Measurements from ENCODE around the gene NEUROG1. TPM values are rescaled to one million over a fixed set of nuclear protein-coding genes. Genes with fewer than 3 reads are reported as not detected.

Gene NEUROG1
- total and polyA plus RNA-seq, 2 of the 13 experiments (the other 11 are each of a cell fraction or from before 2014, with no cell fraction given): not detected

DNA sequence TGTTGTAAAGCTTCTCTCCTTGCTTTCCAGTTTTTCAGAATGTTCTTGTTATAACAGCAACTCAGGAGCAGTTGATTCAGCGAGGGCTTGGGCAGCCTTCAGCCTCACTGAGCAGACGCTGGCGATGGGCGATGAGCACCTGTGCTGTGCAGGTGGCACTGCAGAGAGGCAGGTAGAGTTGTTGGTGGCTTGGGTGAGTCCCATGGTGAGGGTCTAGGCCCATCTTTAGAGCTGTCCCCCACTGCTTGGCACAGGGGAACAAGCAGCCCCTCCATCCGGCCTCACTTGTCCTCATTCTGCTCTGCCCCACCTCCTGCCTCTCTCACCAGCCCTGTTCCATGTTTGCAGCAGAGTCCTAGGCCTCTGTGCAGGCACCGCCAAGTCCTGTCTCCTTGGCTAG is 49.2 kb upstream of the NEUROG1 start:
- Histone ChIP-seq H3K9me3 (ENCODE audit: low read length) (no peaks in the 10 kb centered on the region), H3K4me1 (ENCODE audit: insufficient read depth, low read length) (no peaks in the 10 kb centered on the region), H3K4me2 (ENCODE audit: low read depth, low read length) (no peak overlapping the region), H3K36me3 (replicated peaks in 1 of 2; ENCODE audit: control insufficient read depth in 1 of 2, insufficient read depth in 2 of 2, low read length in 2 of 2) (no peaks in the 10 kb centered on the region), H3K27ac (ENCODE audit: extremely low read length, insufficient read depth, low read length) (no peak overlapping the region), H3K79me2 (ENCODE audit: insufficient read depth, low read length) (no peaks in the 10 kb centered on the region), H3K4me3 (replicated peaks in 1 of 3; ENCODE audit: insufficient read depth in 1 of 3, low read depth in 2 of 3, low read length in 3 of 3) (no peak overlapping the region), H3K9ac (ENCODE audit: insufficient read depth, low read depth, low read length) (no peak overlapping the region), H2AFZ (ENCODE audit: low read length) (no peak overlapping the region), H3K27me3 (ENCODE audit: control insufficient read depth in 1 of 2, insufficient read depth in 2 of 2, low read length in 2 of 2) (peaks cover 0 to 14% of the 10 kb centered on the region in 2 experiments; a peak in 1 of 5 replicates), H4K20me1 (ENCODE audit: insufficient read depth, low read length) (no peaks in the 10 kb centered on the region)
- ChIA-PET POLR2A (no interaction called here), CTCF (ENCODE audit: low intra/inter-chr PET ratio, low total read pairs) (no interaction called here)
- no peak for FAIRE-seq
- BruUV-seq (replicated peaks): no TSS peak
- in situ Hi-C loops (cut with HindIII; ENCODE audit: extremely low pct_ligation_motif_present, low pct_unique_long_range_greater_than_20kb): no loop called here
- no peak for ATAC-seq
- intact Hi-C loops (cut with micrococcal nuclease; ENCODE audit: unreplicated experiment): no loop called here
- no peak for DNase-seq (ENCODE audit: low spot score)
- TF ChIP-seq ZMAT3 (CRISPR knock-in tag; conservative IDR thresholded peaks at IDR 0.05) (no peak), ZNF484 (CRISPR knock-in tag; IDR thresholded peaks at IDR 0.05; ENCODE audit: borderline replicate concordance, low read depth) (no peak), ARNT (IDR thresholded peaks at IDR 0.05) (no peak), IKZF4 (CRISPR knock-in tag; IDR thresholded peaks at IDR 0.05; ENCODE audit: borderline replicate concordance, low read depth, not compliant biosample characterization) (no peak), ZNF546 (CRISPR knock-in tag; conservative IDR thresholded peaks at IDR 0.05) (no peak), KMT2A (CRISPR knock-in tag; IDR thresholded peaks at IDR 0.05) (no peak), JUNB (CRISPR knock-in tag; IDR thresholded peaks at IDR 0.05; ENCODE audit: borderline replicate concordance) (no peak), ZNF430 (CRISPR knock-in tag; IDR thresholded peaks at IDR 0.05) (no peak)
- TF ChIP-seq, protein P1, sequence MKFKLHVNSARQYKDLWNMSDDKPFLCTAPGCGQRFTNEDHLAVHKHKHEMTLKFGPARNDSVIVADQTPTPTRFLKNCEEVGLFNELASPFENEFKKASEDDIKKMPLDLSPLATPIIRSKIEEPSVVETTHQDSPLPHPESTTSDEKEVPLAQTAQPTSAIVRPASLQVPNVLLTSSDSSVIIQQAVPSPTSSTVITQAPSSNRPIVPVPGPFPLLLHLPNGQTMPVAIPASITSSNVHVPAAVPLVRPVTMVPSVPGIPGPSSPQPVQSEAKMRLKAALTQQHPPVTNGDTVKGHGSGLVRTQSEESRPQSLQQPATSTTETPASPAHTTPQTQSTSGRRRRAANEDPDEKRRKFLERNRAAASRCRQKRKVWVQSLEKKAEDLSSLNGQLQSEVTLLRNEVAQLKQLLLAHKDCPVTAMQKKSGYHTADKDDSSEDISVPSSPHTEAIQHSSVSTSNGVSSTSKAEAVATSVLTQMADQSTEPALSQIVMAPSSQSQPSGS (CRISPR knock-in tag; IDR thresholded peaks at IDR 0.05): no peak
- 39% methylated on average over 5 of the region's 6 CpGs for WGBS (ENCODE audit: low lambda C conversion rate)
